Endothelial cell of umbilical vein (primary cell): Measurements from ENCODE around the gene ARHGAP30. TPM values are rescaled to one million over a fixed set of nuclear protein-coding genes. Genes with fewer than 3 reads are reported as not detected.

Experiments
- BruUV-seq: library from RNA; stranded (reverse); fragments of 400-500 nt; replicated peaks from 2 replicates; lab custom pipeline; 2021; lab: Mats Ljungman, UMichigan
- CTCF ChIA-PET: fragments of 300-600, 350-600 bp; sonication (Branson Sonifier 250); formaldehyde crosslinking; loops from one replicate; lab custom pipeline; 2021; ENCODE audit warnings: antibody characterized with exemption, inconsistent platforms; lab: Charles Lee
- POLR2A ChIA-PET: fragments of 300-600, 350-600 bp; sonication (Branson Sonifier 250); formaldehyde crosslinking; loops from one replicate; lab custom pipeline; 2021; ENCODE audit warnings: antibody characterized with exemption, inconsistent platforms; lab: Charles Lee
- DNase-seq: peaks from one replicate; pipeline ENCODE4 v3.0.0-alpha.2; 2011; ENCODE audit warnings: low read depth, low spot score
- FAIRE-seq: peaks from 2 replicates; lab custom pipeline; 2011; peaks lifted over from hg19 to GRCh38; lab: Jason Lieb, UNC
- H2AFZ ChIP-seq: 2 replicates; pipeline ENCODE4 v1.6.0; 2012; ENCODE audit warnings: low read depth, low read length, control low read depth, inconsistent platforms
- H3K27ac ChIP-seq: 2 replicates; pipeline ENCODE4 v1.5.1; 2011; ENCODE audit warnings: low read depth, mild to moderate bottlenecking, control low read depth, low read length, moderate library complexity; ENCODE audit not compliant: insufficient read depth
- H3K27me3 ChIP-seq, 2 experiments: 2 replicates each; pipeline versions ENCODE4 v1.6.0 to v1.6.1; 2011; ENCODE audit warnings: low read length in 2 of 2, mixed read lengths in 1 of 2; ENCODE audit not compliant: control insufficient read depth in 2 of 2, insufficient read depth in 2 of 2
- H3K36me3 ChIP-seq, 2 experiments: 2 replicates in 1 of 2; 3 replicates in 1 of 2; pipeline ENCODE4 v1.5.1; 2011; ENCODE audit warnings: low read length in 2 of 2, mild to moderate bottlenecking in 1 of 2, moderate library complexity in 1 of 2; ENCODE audit not compliant: control insufficient read depth in 2 of 2, insufficient read depth in 2 of 2; ENCODE audit errors: extremely low read depth in 1 of 2
- H3K4me1 ChIP-seq: 3 replicates; pipeline ENCODE4 v1.5.1; 2011; ENCODE audit warnings: mild to moderate bottlenecking, low read length; ENCODE audit not compliant: control insufficient read depth, insufficient read depth; ENCODE audit errors: extremely low read depth
- H3K4me2 ChIP-seq: 2 replicates; pipeline ENCODE4 v1.6.1; 2011; ENCODE audit warnings: low read length, control low read depth, mixed read lengths; ENCODE audit not compliant: insufficient read depth
- H3K4me3 ChIP-seq, 3 experiments: fragments of 200-600 bp in 1 of 3; sonication (generic), shearing (Covaris generic) in 1 of 3; replicated peaks in 1 of 3; 2 replicates each; pipeline ENCODE4 v1.5.1; 2011 to 2016; ENCODE audit warnings: control low read depth in 3 of 3, low read length in 3 of 3, mild to moderate bottlenecking in 2 of 3, inconsistent platforms in 1 of 3, low read depth in 1 of 3, moderate library complexity in 1 of 3; ENCODE audit not compliant: insufficient read depth in 1 of 3
- H3K79me2 ChIP-seq: 2 replicates; pipeline ENCODE4 v1.6.0; 2012; ENCODE audit warnings: low read length, inconsistent platforms; ENCODE audit not compliant: control insufficient read depth, insufficient read depth
- H3K9ac ChIP-seq: replicated peaks from 2 replicates; pipeline ENCODE3; 2011; ENCODE audit warnings: low read length, control low read depth; ENCODE audit not compliant: insufficient read depth; ENCODE audit errors: extremely low read depth
- H3K9me1 ChIP-seq: replicated peaks from 3 replicates; pipeline ENCODE4 v1.6.0; 2011; ENCODE audit warnings: mild to moderate bottlenecking, low read length; ENCODE audit not compliant: control insufficient read depth, insufficient read depth; ENCODE audit errors: extremely low read depth
- H3K9me3 ChIP-seq: replicated peaks from 2 replicates; pipeline ENCODE4 v1.5.1; 2012; ENCODE audit warnings: low read length, inconsistent platforms; ENCODE audit not compliant: control insufficient read depth, insufficient read depth
- H4K20me1 ChIP-seq: replicated peaks from 2 replicates; pipeline ENCODE3; 2011; ENCODE audit warnings: mild to moderate bottlenecking, low read length; ENCODE audit not compliant: control insufficient read depth, insufficient read depth; ENCODE audit errors: extremely low read depth
- CTCF ChIP-seq, 2 donors: IDR thresholded peaks; 1 replicate in 1 of 2; 2 replicates in 1 of 2; pipeline ENCODE4 v1.5.1; 2011; ENCODE audit warnings: low read length in 2 of 2, mild to moderate bottlenecking in 2 of 2, moderate library complexity in 2 of 2, control low read depth in 1 of 2, inconsistent platforms in 1 of 2, low read depth in 1 of 2; ENCODE audit not compliant: insufficient read depth in 1 of 2; ENCODE audit errors: extremely low read depth in 1 of 2
- GATA2 ChIP-seq: IDR thresholded peaks from 2 replicates; pipeline ENCODE4 v1.7.0; 2011; ENCODE audit warnings: low read depth, mild to moderate bottlenecking, moderate library complexity, mixed read lengths, low read length; ENCODE audit not compliant: insufficient read length, insufficient read depth
- dilution Hi-C: fragments of 300-500 bp; cut with MboI; formaldehyde crosslinking; loops from one replicate; pipeline ENCODE4 v1.15.0; 2019; ENCODE audit warnings: low sequenced_read_pairs; ENCODE audit not compliant: extremely low pct_ligation_motif_present
- intact Hi-C: fragments of 100-400 bp; cut with micrococcal nuclease; formaldehyde crosslinking; loops from one replicate; pipeline ENCODE4 v1.10.0; 2022
- polyA plus RNA-seq, 4 experiments: library from polyadenylated mRNA; depleted of rRNA in 3 of 4; stranded (reverse) in 3 of 4; unstranded in 1 of 4; fragments of >200 nt; gene quantifications; 2 replicates each; pipeline versions ENCODE4 v1.2.1 to v1.2.3, GENCODE V29; 2011 to 2012; ENCODE audit warnings: missing spikeins in 1 of 4
- total RNA-seq: library from RNA; stranded (reverse); gene quantifications from 2 replicates; pipeline ENCODE4 v1.2.3, GENCODE V29; 2021
- TF ChIP-seq, protein P1 (sequence below): IDR thresholded peaks from 2 replicates; pipeline ENCODE4 v1.6.1; 2011; ENCODE audit not compliant: insufficient read depth, insufficient read length

The ARHGAP30 gene
- total and polyA plus RNA-seq, 2 donors (not counting 3 experiments of a cell fraction or from before 2014, with no cell fraction given) = not detected

DNA sequence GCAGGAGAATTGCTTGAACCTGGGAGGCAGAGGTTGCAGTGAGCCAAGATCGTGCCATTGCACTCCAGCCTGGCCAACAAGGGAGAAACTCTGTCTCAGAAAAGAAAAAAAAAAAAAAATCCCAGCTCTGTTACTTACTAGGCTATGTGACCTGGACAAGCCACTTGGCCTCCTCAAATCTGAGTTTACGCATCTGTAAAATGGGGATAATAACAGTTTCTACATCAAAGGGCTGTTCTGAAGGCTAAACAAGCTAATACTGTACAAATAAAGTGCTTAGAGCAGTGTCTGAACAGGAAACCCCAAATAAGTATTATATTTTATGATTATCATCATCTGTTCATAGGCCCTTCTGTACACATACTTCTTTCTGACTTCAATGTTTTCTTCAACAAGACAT is 62.3 kb downstream of the ARHGAP30 start:
- H3K27me3 ChIP-seq = no peaks in the 10 kb centered on the region
- no TSS peak for BruUV-seq
- H3K79me2 ChIP-seq = peaks cover 30% of the 10 kb centered on the region
- H3K9ac ChIP-seq = no peak overlapping the region
- H3K4me2 ChIP-seq = no peak overlapping the region
- peaks cover 6% of the 10 kb centered on the region for H3K4me1 ChIP-seq
- dilution Hi-C loops (no loop called here), intact Hi-C loops (no loop called here)
- H4K20me1 ChIP-seq = no peaks in the 10 kb centered on the region
- TF ChIP-seq CTCF (IDR thresholded peaks at IDR 0.05; ENCODE audit: extremely low read depth in 1 of 2, insufficient read depth in 1 of 2, low read depth in 1 of 2, low read length in 2 of 2) = no peak
- no peaks in the 10 kb centered on the region for H3K9me3 ChIP-seq
- CTCF ChIA-PET = interaction anchor here (0.9 to 3.9 kb wide), 2 partner anchors 10 to 34 kb away, joined by 4 to 25 read pairs; no protein-coding TSS in a partner anchor
- no peak overlapping the region for H3K27ac ChIP-seq
- no peaks in the 10 kb centered on the region for H3K9me1 ChIP-seq
- POLR2A ChIA-PET = no interaction called here
- H2AFZ ChIP-seq = no peak overlapping the region
- no peak overlapping the region for H3K4me3 ChIP-seq
- FAIRE-seq (no peak), DNase-seq (no peak)
- no peaks in the 10 kb centered on the region for H3K36me3 ChIP-seq

- CTCF ChIA-PET = interaction anchor here (0.9 to 3.9 kb wide), 2 partner anchors 9 to 35 kb away, joined by 4 to 25 read pairs; no protein-coding TSS in a partner anchor
- peaks cover 24% of the 10 kb centered on the region for H3K79me2 ChIP-seq
- no peak overlapping the region for H3K27ac ChIP-seq
- H3K27me3 ChIP-seq = no peaks in the 10 kb centered on the region
- H3K4me1 ChIP-seq = no peaks in the 10 kb centered on the region
- POLR2A ChIA-PET = no interaction called here
- BruUV-seq = no TSS peak
- DNase-seq (no peak), FAIRE-seq (no peak)
- intact Hi-C loops (no loop called here), dilution Hi-C loops (no loop called here)
- H2AFZ ChIP-seq = no peak overlapping the region
- no peak overlapping the region for H3K9ac ChIP-seq
- no peaks in the 10 kb centered on the region for H3K36me3 ChIP-seq
- H3K9me1 ChIP-seq = no peaks in the 10 kb centered on the region
- TF ChIP-seq, protein P1, sequence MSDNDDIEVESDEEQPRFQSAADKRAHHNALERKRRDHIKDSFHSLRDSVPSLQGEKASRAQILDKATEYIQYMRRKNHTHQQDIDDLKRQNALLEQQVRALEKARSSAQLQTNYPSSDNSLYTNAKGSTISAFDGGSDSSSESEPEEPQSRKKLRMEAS = no peak
- TF ChIP-seq GATA2 = no peak
- H4K20me1 ChIP-seq = no peaks in the 10 kb centered on the region
- no peaks in the 10 kb centered on the region for H3K9me3 ChIP-seq
- no peak overlapping the region for H3K4me3 ChIP-seq
- H3K4me2 ChIP-seq = no peak overlapping the region
Measured at GRCh38 chr1:161006563-161006962, 63.1 kb downstream of the ARHGAP30 start.
